Measurements from ENCODE around the gene CD55. TPM values are rescaled to one million over a fixed set of nuclear protein-coding genes. Genes with fewer than 3 reads are reported as not detected.

The CD55 gene
- total and polyA plus RNA-seq, 2 experiments from 2014 or later, result 16.7 to 18.5 TPM

- Mint-ChIP-seq H3K9me3 (no peaks in the 10 kb centered on the region), H3K36me3 (ENCODE audit: low read depth) (peaks cover 19% of the 10 kb centered on the region; the same call in 2 of the 3 replicates), H3K27ac (no peak overlapping the region), H3K4me3 (no peak overlapping the region), H3K4me1 (no peaks in the 10 kb centered on the region), H3K27me3 (ENCODE audit: insufficient read depth, low read depth, poor library complexity) (peaks cover 6% of the 10 kb centered on the region)
- ATAC-seq, result no peak
- Histone ChIP-seq H3K9me2 (ENCODE audit: insufficient read depth) (no peaks in the 10 kb centered on the region), H3K4me2 (no peak overlapping the region), H4K20me1 (replicated peaks; ENCODE audit: insufficient read depth) (0 out of 2 replicates have a peak, but pooled peaks cover 3% of the 10 kb centered on the region), H3F3A (replicated peaks; ENCODE audit: low read depth) (no peaks in the 10 kb centered on the region), H3K4me3 (no peak overlapping the region), H3K4me1 (ENCODE audit: insufficient read depth) (no peaks in the 10 kb centered on the region), H3K79me2 (replicated peaks; ENCODE audit: insufficient read depth) (no peaks in the 10 kb centered on the region), H2AFZ (no peak overlapping the region), H3K27ac (ENCODE audit: low read depth) (no peak overlapping the region), H3K27me3 (ENCODE audit: insufficient read depth) (no peaks in the 10 kb centered on the region), H3K36me3 (ENCODE audit: insufficient read depth) (peaks cover 10% of the 10 kb centered on the region; the same call in 1 of the 2 replicates)
- TF ChIP-seq EZH2phosphoT487 (IDR thresholded peaks at IDR 0.05; ENCODE audit: unreplicated experiment), result no peak
- no peak for DNase-seq (ENCODE audit: low spot score)
Measured at GRCh38 chr1:207334337-207334736, 12.9 kb downstream of the CD55 start.

GRCh38 chr1:207335138-207335537 is 13.7 kb downstream of the CD55 start:
- Mint-ChIP-seq H3K27ac (no peak overlapping the region), H3K36me3 (ENCODE audit: low read depth) (peaks cover 15% of the 10 kb centered on the region; the same call in 2 of the 3 replicates), H3K9me3 (no peaks in the 10 kb centered on the region), H3K4me3 (no peak overlapping the region), H3K27me3 (ENCODE audit: insufficient read depth, low read depth, poor library complexity) (no peaks in the 10 kb centered on the region), H3K4me1 (no peaks in the 10 kb centered on the region)
- Histone ChIP-seq H2AFZ (no peak overlapping the region), H3K27me3 (ENCODE audit: insufficient read depth) (no peaks in the 10 kb centered on the region), H3K4me3 (no peak overlapping the region), H3F3A (replicated peaks; ENCODE audit: low read depth) (no peaks in the 10 kb centered on the region), H4K20me1 (replicated peaks; ENCODE audit: insufficient read depth) (0 out of 2 replicates have a peak, but pooled peaks cover 3% of the 10 kb centered on the region), H3K79me2 (replicated peaks; ENCODE audit: insufficient read depth) (no peaks in the 10 kb centered on the region), H3K9me2 (ENCODE audit: insufficient read depth) (no peaks in the 10 kb centered on the region), H3K4me2 (no peak overlapping the region), H3K4me1 (ENCODE audit: insufficient read depth) (no peaks in the 10 kb centered on the region), H3K27ac (ENCODE audit: low read depth) (no peak overlapping the region), H3K36me3 (ENCODE audit: insufficient read depth) (peaks cover 10% of the 10 kb centered on the region; the same call in 1 of the 2 replicates)
- DNase-seq (ENCODE audit: low spot score) (no peak), ATAC-seq (no peak)
- TF ChIP-seq ZNF331 (CRISPR knock-in tag; IDR thresholded peaks at IDR 0.05; ENCODE audit: low read depth), result no peak
- no peak for TF ChIP-seq NANOG (IDR thresholded peaks at IDR 0.05; ENCODE audit: borderline replicate concordance)
- TF ChIP-seq, protein P1, sequence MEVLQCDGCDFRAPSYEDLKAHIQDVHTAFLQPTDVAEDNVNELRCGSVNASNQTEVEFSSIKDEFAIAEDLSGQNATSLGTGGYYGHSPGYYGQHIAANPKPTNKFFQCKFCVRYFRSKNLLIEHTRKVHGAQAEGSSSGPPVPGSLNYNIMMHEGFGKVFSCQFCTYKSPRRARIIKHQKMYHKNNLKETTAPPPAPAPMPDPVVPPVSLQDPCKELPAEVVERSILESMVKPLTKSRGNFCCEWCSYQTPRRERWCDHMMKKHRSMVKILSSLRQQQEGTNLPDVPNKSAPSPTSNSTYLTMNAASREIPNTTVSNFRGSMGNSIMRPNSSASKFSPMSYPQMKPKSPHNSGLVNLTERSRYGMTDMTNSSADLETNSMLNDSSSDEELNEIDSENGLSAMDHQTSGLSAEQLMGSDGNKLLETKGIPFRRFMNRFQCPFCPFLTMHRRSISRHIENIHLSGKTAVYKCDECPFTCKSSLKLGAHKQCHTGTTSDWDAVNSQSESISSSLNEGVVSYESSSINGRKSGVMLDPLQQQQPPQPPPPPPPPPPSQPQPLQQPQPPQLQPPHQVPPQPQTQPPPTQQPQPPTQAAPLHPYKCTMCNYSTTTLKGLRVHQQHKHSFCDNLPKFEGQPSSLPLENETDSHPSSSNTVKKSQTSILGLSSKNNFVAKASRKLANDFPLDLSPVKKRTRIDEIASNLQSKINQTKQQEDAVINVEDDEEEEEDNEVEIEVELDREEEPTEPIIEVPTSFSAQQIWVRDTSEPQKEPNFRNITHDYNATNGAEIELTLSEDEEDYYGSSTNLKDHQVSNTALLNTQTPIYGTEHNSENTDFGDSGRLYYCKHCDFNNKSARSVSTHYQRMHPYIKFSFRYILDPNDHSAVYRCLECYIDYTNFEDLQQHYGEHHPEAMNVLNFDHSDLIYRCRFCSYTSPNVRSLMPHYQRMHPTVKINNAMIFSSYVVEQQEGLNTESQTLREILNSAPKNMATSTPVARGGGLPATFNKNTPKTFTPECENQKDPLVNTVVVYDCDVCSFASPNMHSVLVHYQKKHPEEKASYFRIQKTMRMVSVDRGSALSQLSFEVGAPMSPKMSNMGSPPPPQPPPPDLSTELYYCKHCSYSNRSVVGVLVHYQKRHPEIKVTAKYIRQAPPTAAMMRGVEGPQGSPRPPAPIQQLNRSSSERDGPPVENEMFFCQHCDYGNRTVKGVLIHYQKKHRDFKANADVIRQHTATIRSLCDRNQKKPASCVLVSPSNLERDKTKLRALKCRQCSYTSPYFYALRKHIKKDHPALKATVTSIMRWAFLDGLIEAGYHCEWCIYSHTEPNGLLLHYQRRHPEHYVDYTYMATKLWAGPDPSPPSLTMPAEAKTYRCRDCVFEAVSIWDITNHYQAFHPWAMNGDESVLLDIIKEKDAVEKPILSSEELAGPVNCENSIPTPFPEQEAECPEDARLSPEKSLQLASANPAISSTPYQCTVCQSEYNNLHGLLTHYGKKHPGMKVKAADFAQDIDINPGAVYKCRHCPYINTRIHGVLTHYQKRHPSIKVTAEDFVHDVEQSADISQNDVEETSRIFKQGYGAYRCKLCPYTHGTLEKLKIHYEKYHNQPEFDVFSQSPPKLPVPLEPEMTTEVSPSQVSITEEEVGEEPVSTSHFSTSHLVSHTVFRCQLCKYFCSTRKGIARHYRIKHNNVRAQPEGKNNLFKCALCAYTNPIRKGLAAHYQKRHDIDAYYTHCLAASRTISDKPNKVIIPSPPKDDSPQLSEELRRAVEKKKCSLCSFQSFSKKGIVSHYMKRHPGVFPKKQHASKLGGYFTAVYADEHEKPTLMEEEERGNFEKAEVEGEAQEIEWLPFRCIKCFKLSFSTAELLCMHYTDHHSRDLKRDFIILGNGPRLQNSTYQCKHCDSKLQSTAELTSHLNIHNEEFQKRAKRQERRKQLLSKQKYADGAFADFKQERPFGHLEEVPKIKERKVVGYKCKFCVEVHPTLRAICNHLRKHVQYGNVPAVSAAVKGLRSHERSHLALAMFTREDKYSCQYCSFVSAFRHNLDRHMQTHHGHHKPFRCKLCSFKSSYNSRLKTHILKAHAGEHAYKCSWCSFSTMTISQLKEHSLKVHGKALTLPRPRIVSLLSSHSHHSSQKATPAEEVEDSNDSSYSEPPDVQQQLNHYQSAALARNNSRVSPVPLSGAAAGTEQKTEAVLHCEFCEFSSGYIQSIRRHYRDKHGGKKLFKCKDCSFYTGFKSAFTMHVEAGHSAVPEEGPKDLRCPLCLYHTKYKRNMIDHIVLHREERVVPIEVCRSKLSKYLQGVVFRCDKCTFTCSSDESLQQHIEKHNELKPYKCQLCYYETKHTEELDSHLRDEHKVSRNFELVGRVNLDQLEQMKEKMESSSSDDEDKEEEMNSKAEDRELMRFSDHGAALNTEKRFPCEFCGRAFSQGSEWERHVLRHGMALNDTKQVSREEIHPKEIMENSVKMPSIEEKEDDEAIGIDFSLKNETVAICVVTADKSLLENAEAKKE (CRISPR knock-in tag; IDR thresholded peaks at IDR 0.05), result no peak
- no peak for TF ChIP-seq POLR2AphosphoS5 (IDR thresholded peaks at IDR 0.05; ENCODE audit: low read depth)
- TF ChIP-seq ETS1 (IDR thresholded peaks at IDR 0.05), result no peak
- TF ChIP-seq STAT1 (IDR thresholded peaks at IDR 0.05; ENCODE audit: unreplicated experiment), result no peak
- no peak for TF ChIP-seq CREB1 (CRISPR knock-in tag; IDR thresholded peaks at IDR 0.05; ENCODE audit: low read depth)
- TF ChIP-seq ZNF114 (CRISPR knock-in tag; IDR thresholded peaks at IDR 0.05), result no peak
- TF ChIP-seq, protein P2, sequence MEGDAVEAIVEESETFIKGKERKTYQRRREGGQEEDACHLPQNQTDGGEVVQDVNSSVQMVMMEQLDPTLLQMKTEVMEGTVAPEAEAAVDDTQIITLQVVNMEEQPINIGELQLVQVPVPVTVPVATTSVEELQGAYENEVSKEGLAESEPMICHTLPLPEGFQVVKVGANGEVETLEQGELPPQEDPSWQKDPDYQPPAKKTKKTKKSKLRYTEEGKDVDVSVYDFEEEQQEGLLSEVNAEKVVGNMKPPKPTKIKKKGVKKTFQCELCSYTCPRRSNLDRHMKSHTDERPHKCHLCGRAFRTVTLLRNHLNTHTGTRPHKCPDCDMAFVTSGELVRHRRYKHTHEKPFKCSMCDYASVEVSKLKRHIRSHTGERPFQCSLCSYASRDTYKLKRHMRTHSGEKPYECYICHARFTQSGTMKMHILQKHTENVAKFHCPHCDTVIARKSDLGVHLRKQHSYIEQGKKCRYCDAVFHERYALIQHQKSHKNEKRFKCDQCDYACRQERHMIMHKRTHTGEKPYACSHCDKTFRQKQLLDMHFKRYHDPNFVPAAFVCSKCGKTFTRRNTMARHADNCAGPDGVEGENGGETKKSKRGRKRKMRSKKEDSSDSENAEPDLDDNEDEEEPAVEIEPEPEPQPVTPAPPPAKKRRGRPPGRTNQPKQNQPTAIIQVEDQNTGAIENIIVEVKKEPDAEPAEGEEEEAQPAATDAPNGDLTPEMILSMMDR (conservative IDR thresholded peaks at IDR 0.05; ENCODE audit: low read depth in 2 of 2), result no peak

All from GM23338 (cell line).